Stimulated activated naive CD4-positive, alpha-beta T cell (primary cell): ENCODE data around the gene GPR32.
"Not testable (repeated sequence)": the region's sequence is repeated elsewhere in the genome, so short reads cannot be mapped to it uniquely, and the experiment has no call there.

Source experiments
- DNase-seq, 6 experiments: peaks; one replicate each; lab custom pipeline; 2025; lab: John Stamatoyannopoulos, UW

Gene GPR32

DNA sequence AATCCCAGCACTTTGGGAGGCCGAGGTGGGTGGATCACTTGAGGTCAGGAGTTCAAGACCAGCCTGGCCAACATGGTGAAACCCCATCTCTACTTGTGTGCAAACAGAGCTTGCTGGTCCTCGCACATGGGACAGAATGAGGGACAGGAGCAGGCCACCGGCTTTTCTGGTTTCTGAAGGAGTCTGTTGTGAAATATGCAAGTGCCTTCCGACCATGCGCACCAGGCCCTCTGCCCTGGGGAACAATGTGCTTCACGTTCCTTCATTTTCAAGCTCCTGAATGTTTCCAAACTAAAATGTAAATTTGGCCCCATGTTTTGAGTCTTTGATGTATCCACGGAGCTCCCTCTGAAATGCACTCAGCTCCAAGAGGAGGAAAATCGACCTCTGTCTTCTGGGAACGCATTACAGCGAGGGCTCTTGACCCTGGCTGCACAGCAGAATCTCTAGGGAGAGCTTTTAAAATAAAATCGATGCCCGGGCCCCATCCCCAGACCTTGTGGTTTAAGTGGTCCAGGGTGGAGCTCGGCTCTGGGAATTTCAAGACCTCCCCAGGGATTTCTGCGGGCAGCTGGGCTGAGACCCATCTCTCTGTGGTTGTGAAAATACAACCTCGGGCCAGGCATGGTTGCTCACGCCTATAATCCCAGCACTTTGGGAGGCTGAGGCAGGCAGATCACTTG, 10.6 kb downstream of the GPR32 start:
- no peak for DNase-seq

DNA sequence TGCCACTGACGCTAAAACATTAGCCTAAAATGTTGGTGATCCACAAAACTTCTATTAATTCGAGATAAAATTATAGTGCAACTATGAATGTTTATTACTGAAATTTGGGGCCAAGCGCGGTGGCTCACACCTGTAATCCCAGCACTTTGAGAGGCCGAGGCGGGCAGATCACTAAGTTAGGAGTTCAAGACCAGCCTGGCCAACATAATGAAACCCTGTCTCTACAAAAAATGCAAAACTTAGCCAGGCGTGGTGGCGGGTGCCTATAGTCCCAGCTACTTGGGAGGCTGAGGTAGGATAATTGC, 13.5 kb downstream of the GPR32 start:
- not testable (repeated sequence) for DNase-seq

DNA sequence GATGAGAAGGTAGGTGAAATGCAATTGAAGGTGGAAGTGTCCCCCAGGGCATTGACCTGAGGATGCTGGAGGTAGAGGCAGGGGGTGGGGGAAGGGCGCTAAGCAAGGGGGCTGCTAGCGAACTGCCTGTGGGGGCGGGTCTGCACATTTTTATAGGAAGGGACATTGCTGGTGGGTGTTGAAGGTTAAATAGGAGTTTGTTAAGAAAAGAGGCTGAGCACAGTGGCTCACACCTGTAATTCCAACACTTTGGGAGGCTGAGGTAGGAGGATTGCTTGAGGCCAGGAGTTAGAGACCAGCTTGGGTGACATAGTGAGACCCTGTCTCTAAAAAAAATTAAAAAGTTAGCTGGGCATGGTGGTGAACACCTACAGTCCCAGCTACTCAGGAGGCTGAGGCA, 14.4 kb downstream of the GPR32 start:
- no peak for DNase-seq

DNA sequence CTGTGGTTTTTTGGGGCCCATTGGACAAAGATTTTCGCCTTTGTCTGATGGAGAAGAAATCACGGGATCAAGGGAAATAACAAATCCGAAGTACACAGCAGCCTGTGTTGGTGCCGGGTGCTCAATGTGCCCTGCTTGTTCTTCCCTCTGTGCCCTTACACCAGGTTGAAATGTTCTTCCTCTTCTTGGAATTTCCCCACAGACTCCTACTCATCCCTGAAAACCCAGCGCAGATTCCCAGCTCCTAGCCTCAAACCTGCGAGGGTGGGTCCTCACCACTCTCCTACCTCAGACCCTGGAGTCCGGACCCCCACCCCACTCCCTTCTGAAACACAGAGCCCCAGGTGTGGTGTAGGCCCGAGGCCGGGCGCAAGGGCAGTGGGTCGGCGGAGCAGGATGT, 15.1 kb downstream of the GPR32 start:
- DNase-seq = no peak

DNA sequence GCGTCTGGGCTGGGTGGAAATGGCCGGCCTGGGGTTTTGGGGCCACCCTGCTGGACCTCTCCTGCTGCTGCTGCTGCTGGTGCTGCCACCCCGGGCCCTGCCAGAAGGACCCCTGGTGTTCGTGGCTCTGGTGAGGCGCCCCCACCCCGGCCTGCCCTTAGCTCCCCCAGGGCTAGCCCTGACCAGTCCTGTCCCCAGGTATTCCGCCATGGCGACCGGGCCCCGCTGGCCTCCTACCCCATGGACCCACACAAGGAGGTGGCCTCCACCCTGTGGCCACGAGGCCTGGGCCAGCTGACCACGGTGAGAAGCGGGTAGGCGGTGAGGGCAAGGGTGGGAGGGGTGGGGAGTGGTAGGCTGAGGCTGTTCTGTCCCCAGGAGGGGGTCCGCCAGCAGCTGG, 20.1 kb downstream of the GPR32 start, which contains the start of gene ACP4:
Gene ACP4, plus strand, starts transcription at position 20 of the 400 bp plus-strand sequence. Its CDS starts 0 bp downstream, at position 20.
- no peak for DNase-seq

DNA sequence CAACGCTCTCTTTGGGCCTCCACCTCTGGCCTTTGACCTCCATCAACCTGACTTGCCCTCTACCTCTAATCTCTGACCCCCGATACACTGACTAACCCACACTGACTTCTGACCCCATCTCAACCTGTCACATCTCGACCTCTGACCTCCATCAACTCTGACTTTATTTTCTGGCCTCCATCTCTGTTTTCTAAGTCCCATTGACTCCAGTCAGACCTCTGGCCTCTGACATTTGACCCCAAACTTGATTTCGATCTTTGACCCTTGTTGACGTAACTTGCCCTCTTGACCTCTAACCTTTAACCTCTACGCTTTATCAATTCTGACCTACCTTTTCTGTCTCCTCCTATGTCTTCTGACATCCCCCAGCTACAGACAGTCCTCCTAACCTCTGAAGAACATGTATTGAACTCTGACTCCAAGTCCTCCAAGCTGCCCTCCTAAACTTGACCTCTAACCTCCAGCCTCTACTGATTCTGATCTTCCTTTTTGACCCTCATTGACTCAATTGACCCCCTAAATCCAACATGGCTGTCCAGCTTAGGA, 20.7 kb downstream of the GPR32 start:
- no peak for DNase-seq

DNA sequence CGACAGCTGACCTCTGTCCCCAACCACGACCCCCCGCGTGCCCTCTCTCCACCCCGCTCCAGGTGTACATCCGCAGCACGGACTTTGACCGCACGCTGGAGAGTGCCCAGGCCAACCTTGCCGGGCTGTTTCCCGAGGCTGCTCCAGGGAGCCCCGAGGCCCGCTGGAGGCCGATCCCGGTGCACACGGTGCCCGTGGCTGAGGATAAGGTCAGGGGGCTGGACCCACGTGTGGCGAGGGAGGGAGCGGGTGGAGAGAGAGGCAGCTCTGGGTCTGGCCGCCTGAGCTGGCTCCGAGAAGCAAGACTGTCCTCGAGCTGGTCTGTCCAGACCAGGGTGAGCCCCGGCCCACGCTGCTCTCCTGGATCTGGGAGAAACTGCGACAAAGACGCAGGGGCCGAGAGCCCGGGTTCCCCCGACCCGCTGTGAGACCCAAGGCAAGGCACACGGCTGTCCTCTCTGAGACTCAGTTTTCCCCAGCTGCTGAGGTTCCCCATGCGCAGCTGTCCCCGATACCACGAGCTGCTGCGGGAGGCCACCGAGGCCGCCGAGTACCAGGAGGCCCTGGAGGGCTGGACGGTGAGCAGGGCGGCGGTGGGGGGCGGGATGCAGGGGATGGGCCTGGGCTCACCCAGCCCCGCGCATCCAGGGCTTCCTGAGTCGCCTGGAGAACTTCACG, 21.5 kb downstream of the GPR32 start:
- DNase-seq = no peak

DNA sequence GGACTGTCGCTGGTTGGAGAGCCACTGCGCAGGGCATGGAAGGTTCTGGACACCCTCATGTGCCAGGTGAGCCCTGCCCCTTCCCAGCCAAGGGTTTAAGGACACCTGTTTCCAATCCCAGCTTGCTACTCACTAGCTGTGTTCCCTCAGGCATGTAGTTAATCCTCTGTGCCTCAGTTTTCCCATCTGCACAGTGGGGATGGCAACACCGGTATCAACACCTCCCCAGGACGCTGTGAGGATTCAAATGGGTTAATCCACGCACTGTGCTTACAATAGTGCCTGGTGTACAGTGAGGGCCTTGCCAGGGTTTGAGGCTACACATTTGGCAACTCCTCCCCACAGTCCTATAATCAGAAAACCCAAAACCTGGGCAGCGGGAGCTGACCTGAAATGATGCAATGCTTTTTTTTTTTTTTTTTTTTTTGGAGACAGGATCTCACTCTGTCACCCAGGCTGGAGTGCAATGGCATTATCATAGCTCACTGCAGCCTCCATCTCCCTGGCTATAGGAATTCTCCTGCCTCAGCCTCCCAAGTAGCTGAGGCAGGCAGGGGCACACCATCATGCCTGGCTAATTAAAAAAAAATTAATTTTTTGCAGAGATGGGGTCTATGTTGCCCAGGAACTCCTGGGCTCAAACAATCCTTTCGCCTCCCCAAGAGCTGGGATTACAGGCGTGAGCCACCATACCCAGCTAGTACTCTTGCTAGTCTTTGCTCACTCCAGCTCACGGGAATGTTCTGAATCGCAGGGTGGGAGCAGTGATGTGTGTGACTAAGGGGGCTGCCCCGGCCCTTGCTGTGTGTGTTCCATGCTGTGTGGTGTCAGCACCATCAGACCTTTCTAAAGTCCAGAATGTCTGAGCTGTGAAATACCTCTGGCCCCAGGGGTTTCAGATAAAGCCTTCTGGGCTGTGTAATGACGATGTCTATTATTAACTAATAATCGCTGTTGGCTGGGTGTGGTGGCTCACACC, 22.3 kb downstream of the GPR32 start:
- DNase-seq = no peak

DNA sequence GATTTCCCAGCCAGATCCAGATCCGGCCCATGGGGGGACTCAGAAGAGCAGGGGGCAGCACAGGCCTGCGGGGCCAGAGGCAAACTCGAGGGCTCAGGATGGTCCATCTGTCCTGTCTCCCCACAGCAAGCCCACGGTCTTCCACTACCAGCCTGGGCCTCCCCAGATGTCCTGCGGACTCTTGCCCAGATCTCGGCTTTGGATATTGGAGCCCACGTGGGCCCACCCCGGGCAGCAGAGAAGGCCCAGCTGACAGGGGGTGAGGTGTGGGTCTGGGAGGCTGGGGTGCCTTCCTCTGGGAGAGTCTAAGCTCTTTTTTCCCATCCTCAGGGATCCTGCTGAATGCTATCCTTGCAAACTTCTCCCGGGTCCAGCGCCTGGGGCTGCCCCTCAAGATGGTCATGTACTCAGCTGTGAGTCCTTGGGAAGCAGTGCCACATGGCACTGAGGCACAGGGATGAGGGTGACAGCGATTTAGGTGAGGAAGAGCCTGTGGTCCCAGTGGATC, 23.3 kb downstream of the GPR32 start:
- no peak for DNase-seq

DNA sequence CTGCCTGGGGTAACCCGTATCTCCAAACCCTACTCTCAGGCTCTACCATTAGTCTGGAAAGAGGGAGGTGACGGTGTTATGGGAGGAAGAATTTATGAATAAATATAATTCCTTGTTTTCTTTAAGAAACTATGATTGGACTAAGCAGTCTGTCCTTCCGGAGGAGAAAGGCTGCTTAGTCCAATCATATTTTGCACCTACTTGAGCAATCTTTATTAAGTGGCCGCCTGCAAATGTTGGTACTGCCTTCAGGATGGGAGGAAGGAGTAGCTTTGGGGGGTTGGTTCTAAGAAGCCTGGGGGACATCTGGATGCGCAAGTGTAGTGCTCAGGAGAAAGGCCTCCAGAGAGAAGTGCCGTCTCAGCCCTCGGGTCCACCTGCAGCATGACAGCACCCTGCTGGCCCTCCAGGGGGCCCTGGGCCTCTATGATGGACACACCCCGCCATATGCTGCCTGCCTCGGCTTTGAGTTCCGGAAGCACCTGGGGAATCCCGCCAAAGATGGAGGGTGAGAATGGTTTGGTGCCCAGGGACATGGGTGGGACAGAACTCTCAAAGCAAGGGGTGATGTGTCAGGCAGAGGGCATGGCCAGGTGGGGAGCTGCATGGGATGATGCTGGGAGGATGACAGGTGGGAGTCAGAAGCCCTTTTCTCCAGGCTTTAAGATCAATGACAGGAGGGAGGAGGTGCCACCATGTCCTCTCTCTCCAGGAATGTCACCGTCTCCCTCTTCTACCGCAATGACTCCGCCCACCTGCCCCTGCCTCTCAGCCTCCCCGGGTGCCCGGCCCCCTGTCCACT, 24.0 kb downstream of the GPR32 start:
- DNase-seq = no peak

DNA sequence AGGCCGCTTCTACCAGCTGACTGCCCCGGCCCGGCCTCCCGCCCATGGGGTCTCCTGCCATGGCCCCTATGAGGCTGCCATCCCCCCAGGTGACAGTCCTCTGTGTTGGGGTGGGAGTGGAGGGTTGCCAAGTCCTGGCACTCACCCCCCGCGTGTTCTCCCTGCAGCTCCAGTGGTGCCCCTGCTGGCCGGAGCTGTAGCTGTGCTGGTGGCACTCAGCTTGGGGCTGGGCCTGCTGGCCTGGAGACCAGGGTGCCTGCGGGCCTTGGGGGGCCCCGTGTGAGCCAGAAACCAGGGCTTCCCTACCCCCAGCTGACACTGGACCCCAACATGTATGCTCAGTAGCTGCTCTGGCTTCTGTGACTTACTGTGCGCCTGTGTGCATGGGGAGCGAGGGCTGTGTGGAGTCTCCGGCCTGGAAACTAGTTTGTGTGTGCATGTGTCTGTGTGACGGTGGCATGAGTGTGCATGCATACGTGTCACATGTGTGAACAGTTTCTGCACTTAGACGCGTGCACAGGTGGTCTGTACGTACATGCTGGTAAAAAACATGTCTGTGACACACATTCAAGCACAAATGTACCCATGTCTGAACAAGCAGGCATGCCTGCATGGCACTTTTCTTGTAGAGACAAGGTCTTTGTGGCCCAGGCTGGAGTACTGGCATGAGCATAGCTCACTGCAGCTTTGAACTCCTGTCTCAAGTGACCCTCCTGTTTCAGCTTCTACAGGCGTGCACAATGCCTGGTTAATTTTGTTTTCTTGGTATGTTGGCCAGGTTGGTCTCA, 24.8 kb downstream of the GPR32 start:
- no peak for DNase-seq

DNA sequence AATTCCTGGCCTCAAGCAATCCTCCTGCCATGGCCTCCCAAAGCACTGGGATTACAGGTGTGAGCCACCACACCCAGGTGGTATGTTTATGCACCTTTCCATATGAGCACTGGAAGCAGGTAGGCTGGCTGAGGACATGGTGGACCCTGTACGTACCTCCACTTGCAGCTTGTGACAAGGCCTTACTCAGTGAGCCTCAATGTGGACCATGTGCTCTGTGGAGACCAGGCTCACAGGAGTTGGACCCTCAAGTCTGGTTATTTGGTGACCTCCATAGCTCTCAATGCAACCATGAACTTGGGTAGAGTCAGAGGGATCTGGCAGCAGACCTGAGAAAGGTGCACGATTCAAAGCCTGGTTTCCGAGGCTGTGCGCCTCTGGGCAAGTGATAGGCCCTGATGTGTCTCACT, 25.4 kb downstream of the GPR32 start:
- no peak for DNase-seq

DNA sequence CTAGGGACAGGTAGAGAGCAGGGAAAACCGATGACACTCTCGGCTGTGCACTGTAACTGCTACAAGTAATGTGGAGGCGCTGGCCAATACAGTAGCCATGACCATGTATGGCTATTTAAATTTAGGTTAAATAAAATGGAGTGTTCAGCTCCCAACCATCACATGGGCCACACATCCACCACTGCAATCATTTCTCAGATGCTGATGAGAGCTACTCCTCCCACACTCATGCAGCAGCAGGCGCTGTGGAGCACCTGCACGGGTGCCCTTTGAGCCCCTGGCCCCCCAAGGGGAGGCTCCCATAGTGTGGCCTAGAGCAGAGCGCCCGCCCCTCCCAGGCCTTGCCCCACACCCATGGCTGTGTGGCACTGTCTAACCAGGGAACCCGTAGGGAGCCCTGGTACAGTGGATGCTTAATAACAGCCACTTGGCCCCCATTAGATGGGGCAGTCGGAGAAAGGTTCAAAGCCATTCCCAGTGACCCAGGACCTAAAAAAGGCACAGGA, 25.9 kb downstream of the GPR32 start:
- no peak for DNase-seq

DNA sequence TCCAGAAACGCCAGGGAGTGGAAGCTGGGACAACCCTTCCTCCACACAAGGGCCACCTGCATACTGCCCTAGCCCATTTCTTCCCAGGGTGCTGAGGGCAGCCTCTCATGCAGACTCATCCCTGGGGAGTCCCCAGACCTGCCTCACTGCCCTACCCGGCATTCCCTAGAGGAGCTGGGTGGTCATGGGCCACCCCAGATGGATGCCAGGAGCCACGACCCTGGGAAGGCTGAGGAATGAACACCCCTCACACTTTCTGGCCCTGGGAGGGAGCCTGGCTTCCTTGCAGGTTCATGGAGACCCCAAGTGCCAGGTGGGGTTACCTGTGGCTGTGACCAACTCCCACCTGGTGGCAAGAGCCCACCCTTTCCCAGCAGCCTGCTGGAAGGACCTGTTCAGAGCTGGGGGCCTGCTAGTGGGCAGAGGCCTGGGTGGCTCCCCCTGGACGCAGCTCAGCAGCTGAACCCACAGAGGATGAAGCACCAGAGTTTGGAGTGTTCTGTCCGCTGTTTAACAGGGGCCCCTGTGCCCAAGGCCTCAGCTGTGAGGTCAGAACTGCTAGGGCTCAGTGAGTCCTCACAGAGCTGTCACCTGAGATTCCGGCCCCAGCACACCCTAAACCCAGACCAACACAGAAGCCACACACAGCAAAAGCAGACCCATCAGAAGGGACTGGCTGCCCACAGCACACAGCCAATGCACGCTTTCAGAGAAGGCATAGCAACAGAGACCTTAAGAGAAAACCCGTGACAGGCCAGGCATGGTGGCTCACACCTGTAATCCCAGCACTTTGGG, 26.6 kb downstream of the GPR32 start:
- no peak for DNase-seq

DNA sequence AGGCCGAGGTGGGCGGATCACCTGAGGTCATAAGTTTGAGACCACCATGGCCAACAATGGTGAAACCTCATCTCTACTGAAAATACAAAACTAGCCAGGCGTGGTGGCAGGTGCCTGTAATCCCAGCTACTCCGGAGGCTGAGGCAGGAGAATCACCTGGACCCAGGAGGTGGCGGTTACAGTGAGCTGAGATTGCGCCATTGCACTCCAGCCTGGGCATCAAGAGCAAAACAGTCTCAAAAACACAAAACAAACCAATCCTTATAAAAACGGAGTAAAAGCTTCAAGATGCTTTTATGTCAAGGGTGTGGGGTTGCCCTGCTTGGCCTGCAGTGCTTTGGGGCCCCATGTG, 27.1 kb downstream of the GPR32 start:
- DNase-seq = no peak

DNA sequence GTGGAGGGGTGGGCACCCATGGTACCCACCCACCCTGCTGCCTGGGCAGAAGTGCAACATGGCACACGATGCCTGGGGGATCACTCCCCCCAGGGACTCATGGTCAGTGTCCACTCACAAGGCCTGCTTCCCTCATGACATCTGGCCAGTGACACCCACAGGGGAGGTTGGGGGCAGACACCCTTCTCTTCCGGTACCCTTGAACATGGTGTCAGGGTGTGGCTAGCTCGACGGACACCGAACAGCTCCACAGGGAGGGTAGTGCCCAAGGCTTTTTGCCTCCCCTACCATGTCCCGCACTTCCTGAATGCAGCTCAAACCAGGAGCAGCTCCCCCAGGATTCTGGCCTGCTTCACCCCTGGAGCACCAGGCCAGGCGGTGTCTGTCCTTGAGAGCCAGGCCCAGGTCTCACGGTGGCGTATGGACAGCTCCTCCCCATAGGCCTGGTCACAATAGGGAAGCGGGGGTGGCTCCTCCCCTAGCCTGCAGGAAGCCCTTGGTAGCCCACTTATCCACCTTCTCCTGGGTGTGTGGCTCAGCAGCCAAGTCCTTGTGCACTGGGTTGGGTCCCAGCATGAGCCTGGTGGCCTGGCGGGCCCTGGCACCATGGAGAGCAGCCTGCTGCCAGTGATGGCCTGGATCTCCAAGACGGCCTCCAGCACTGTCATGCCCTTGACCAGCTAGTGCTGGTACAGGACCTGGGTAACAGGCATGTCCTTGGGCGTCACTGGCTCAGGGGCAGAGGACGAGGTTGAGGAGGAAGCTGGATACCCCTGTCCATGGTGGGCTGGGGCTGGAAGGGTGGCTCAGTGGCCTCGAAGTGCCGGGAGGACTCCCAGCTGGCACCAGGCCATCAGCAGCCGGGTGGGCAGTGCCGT, 27.8 kb downstream of the GPR32 start:
- no peak for DNase-seq

DNA sequence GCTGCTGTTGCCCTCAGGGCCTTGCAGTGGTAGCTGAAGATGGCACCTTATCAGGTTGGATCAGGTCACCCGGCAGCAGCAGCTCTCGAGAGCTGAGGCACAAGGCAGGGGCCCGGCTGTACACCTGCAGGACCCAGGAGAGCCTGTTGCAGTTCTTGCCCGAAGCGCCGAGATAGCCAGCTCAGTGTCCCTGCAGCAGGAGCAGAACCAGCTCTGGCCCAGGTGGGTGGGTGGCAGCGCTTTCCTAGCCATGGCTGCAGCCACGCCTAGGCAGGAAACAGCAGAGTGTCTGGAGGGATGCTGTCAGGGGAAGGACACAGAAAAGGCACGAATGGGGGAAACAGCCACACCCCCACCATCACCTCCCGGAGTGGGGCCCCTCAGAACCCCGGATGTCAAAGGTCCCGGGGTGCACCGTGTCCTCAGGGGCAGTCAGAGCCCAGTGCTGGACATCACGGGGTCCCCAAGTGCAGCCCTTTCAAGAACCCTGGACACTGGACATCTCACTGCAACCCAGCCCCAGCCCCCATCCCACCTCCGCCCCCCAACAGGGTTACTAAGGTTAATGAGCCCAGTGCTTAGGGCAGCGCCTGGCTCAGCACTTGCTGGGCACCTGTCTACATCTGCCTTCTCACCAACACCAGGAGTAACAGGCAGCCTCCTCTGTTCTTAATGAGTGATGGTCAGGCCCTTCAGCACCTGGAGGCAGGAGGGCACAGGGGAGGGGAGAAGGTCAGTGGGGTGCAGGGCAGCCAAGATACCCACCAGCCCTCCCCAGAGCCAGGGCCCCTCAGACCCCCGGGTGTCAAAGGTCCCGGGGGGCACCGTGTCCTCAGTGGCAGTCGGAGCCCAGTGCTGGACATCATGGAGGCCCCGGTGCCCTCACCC, 28.6 kb downstream of the GPR32 start:
- no peak for DNase-seq

DNA sequence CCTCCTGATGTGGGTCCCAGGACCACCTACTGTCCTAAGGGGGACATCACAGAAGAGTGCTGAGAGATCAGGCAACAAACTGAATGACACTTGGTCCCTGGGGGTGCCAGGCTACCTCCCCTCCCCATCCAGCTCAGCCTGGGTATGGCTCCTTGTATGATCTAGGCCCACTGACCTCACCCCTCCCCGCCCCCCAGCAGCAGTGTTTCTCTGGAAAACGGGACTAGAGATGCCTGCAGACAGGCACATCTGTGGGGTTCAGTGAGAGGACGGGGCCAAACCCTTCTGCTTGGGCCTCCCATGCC, 29.2 kb downstream of the GPR32 start:
- no peak for DNase-seq
